ENCODE results near the gene ASB5. TPM values are rescaled to one million over a fixed set of nuclear protein-coding genes. Genes with fewer than 3 reads are reported as not detected.

Gene ASB5
- total and polyA plus RNA-seq, 4 donors = 0.35 to 1.7 (median 0.44) TPM; not detected in 1

DNA sequence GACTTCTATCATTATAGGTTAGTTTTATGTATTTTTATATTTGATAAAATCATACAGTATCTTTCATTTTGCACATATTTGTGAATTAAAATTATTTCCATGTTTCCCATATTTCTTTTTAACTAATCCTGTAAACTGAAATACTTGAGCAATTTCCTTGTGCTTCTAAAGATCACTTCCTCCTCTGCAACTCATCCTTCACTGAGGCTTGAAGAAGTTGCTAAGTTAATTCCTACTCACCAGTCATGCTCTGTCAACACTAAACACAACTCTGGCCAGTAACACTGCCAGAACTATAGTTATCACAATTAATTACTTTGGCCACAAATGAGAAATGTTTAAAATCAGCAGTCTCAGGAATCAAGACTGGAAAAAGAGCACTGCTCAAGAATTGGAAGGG lies 80.4 kb downstream of the ASB5 start:
- Histone ChIP-seq H3K9me3 (ENCODE audit: control insufficient read depth, insufficient read depth, low read length) (no peaks in the 10 kb centered on the region), H3K36me3 (ENCODE audit: control insufficient read depth, insufficient read depth, low read length) (no peaks in the 10 kb centered on the region), H3K27ac (ENCODE audit: low read depth, low read length) (no peak overlapping the region), H3K4me1 (ENCODE audit: control insufficient read depth, insufficient read depth, low read length) (no peaks in the 10 kb centered on the region), H3K27me3 (ENCODE audit: control insufficient read depth, insufficient read depth, low read length) (no peaks in the 10 kb centered on the region), H3K4me3 (ENCODE audit: low read depth, low read length) (no peak overlapping the region)
- DNase-seq (ENCODE audit: low read depth in 4 of 6, low spot score in 6 of 6) = no peak

DNA sequence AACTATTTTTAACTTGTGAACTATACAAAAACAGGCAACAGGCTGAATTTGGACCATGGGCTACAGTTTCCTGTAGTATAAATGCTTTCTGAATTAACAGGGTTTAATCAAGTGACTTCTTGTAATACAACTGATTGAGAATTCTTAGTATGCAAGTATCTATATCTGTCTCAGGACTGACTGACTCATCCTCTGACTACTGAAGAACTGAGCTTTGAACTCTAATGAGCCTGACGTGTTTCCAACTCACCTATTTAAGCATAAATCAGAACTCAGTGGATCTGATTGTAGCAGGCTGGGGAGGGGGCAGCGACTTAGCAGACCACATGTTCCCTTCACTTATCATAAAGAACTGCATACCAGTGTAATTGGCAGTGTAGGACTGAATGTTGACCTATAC lies 81.4 kb downstream of the ASB5 start:
- Histone ChIP-seq H3K27me3 (ENCODE audit: control insufficient read depth, insufficient read depth, low read length) (no peaks in the 10 kb centered on the region), H3K4me3 (ENCODE audit: low read depth, low read length) (no peak overlapping the region), H3K36me3 (ENCODE audit: control insufficient read depth, insufficient read depth, low read length) (no peaks in the 10 kb centered on the region), H3K4me1 (ENCODE audit: control insufficient read depth, insufficient read depth, low read length) (no peaks in the 10 kb centered on the region), H3K27ac (ENCODE audit: low read depth, low read length) (no peak overlapping the region), H3K9me3 (ENCODE audit: control insufficient read depth, insufficient read depth, low read length) (no peaks in the 10 kb centered on the region)
- WGBS (ENCODE audit: insufficient coverage) = no CpG with 5 or more reads among the region's 2 CpGs
- DNase-seq (ENCODE audit: low read depth in 4 of 6, low spot score in 6 of 6) = no peak

DNA sequence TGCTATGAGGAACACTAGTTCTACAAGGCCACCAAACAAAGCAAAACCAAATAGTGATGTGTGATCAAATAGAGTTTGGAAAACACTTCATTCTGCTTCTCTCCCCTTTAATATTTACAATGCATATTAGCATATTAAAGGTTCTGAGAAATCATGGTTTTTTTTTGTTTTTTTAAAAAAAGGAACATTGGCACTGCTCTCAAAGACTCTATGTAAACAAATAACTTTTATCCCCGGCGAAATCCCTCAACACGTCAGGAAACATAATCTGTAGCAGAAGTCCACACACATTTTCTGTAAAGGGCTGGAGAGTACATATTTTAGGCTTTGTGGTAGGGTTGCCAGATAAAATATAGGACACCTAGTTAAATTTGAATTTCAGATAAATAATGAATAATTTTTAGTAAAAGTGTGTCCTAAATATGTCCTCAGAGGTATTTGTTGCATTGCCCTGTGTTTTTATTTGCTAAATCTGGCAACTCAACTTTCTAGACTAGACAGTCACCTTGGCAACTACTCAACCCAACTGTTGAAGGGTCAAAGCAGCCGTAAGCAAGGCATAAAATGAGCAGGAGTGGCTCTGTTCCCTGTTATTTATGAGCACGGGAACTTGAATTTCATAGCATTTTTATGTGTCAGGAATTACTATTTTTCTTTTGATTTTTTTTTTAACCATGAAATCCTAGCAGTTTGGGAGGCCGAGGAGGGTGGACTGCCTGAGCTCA lies 82.2 kb downstream of the ASB5 start:
- 54% methylated on average over 2 of the region's 6 CpGs for WGBS (ENCODE audit: insufficient coverage)
- no peaks in the 10 kb centered on the region for H3K9me3 ChIP-seq (ENCODE audit: control insufficient read depth, insufficient read depth, low read length)
- DNase-seq (ENCODE audit: low read depth in 4 of 6, low spot score in 6 of 6) = no peak

GRCh38 chr4:176186067-176186466 lies 83.0 kb downstream of the ASB5 start:
- H3K36me3 ChIP-seq (ENCODE audit: control insufficient read depth, insufficient read depth, low read length) = no peaks in the 10 kb centered on the region
- no peaks in the 10 kb centered on the region for H3K27me3 ChIP-seq (ENCODE audit: control insufficient read depth, insufficient read depth, low read length)
- H3K27ac ChIP-seq (ENCODE audit: low read depth, low read length) = no peak overlapping the region
- no peak for DNase-seq (ENCODE audit: low read depth in 4 of 6, low spot score in 6 of 6)
- WGBS (ENCODE audit: insufficient coverage) = 63% methylated on average over 2 of the region's 2 CpGs
- H3K4me1 ChIP-seq (ENCODE audit: control insufficient read depth, insufficient read depth, low read length) = no peaks in the 10 kb centered on the region
- no peaks in the 10 kb centered on the region for H3K9me3 ChIP-seq (ENCODE audit: control insufficient read depth, insufficient read depth, low read length)
- no peak overlapping the region for H3K4me3 ChIP-seq (ENCODE audit: low read depth, low read length)

More for the DNA sequence above, 82.2 kb downstream of the ASB5 start:
- H3K27ac ChIP-seq (ENCODE audit: low read depth, low read length) = no peak overlapping the region
- no peak overlapping the region for H3K4me3 ChIP-seq (ENCODE audit: low read depth, low read length)
- no peaks in the 10 kb centered on the region for H3K27me3 ChIP-seq (ENCODE audit: control insufficient read depth, insufficient read depth, low read length)
- H3K36me3 ChIP-seq (ENCODE audit: control insufficient read depth, insufficient read depth, low read length) = no peaks in the 10 kb centered on the region
- no peaks in the 10 kb centered on the region for H3K4me1 ChIP-seq (ENCODE audit: control insufficient read depth, insufficient read depth, low read length)

DNA sequence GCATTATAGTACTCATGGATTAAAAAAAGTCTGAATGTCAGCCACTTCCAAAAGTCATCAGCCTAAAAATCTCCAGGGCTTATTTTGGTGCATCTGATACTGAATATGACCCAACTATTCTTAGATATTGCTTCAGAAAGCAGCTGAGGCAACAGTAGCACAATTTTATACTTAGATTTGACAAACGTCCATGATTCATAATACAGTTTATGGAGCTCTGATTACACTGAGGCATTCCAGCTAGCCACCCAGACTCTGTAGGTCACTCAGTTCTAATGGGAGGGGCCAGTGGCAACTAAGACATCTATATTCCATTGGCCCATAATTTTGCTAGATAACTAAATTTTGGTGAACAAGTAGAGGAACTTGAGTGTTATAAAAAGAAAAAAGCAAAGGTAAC lies 84.0 kb downstream of the ASB5 start:
- no peak for DNase-seq (ENCODE audit: low read depth in 4 of 6, low spot score in 6 of 6)
- no peaks in the 10 kb centered on the region for H3K27me3 ChIP-seq (ENCODE audit: control insufficient read depth, insufficient read depth, low read length)
- no CpG with 5 or more reads among the region's 1 CpG for WGBS (ENCODE audit: insufficient coverage)

More for the DNA sequence above, 84.0 kb downstream of the ASB5 start:
- Histone ChIP-seq H3K4me3 (ENCODE audit: low read depth, low read length) (no peak overlapping the region), H3K27ac (ENCODE audit: low read depth, low read length) (no peak overlapping the region), H3K9me3 (ENCODE audit: control insufficient read depth, insufficient read depth, low read length) (no peaks in the 10 kb centered on the region), H3K4me1 (ENCODE audit: control insufficient read depth, insufficient read depth, low read length) (no peaks in the 10 kb centered on the region), H3K36me3 (ENCODE audit: control insufficient read depth, insufficient read depth, low read length) (no peaks in the 10 kb centered on the region)

Other genes starting within 250 kb of the ASB5 start
- 10 to 100 TPM; 20.3 to 42.5 TPM for gene WDR17, start 203.4 kb downstream of the ASB5 start, total RNA-seq
- gene WDR17, start 203.4 kb downstream of the ASB5 start, polyA plus RNA-seq (ENCODE audit: insufficient read length in 2 of 2) = 10 to 100 TPM; 26.2 to 30.3 TPM
- gene SPATA4, start 73.6 kb downstream of the ASB5 start, total RNA-seq = 1 to 10 TPM in 1 of 2 donors, under 1 TPM in 1; 0.50 to 1.1 TPM
- gene SPATA4, start 73.6 kb downstream of the ASB5 start, polyA plus RNA-seq (ENCODE audit: insufficient read length in 2 of 2) = 1 to 10 TPM in 1 of 2 donors, under 1 TPM in 1; 0.78 to 1.2 TPM
- 100 to 1,000 TPM in 1 of 2 donors, 10 to 100 TPM in 1; 59.6 to 156 TPM for gene SPCS3, start 50.7 kb upstream of the ASB5 start, total RNA-seq
- 10 to 100 TPM; 60.3 to 76.5 TPM for gene SPCS3, start 50.7 kb upstream of the ASB5 start, polyA plus RNA-seq (ENCODE audit: insufficient read length in 2 of 2)

Data from spinal cord (tissue), 10 donors.